NCI-H2081 (cell line): ENCODE results near the gene MTA1.

Experiments
- DNase-seq, 2 experiments: peaks; one replicate each; lab custom pipeline; 2025; lab: John Stamatoyannopoulos, UW

MTA1 gene

GRCh38 chr14:105476831-105477659, 57.4 kb downstream of the MTA1 start:
- DNase-seq, result peak in 1 of 2 experiments; percentile 25

DNA sequence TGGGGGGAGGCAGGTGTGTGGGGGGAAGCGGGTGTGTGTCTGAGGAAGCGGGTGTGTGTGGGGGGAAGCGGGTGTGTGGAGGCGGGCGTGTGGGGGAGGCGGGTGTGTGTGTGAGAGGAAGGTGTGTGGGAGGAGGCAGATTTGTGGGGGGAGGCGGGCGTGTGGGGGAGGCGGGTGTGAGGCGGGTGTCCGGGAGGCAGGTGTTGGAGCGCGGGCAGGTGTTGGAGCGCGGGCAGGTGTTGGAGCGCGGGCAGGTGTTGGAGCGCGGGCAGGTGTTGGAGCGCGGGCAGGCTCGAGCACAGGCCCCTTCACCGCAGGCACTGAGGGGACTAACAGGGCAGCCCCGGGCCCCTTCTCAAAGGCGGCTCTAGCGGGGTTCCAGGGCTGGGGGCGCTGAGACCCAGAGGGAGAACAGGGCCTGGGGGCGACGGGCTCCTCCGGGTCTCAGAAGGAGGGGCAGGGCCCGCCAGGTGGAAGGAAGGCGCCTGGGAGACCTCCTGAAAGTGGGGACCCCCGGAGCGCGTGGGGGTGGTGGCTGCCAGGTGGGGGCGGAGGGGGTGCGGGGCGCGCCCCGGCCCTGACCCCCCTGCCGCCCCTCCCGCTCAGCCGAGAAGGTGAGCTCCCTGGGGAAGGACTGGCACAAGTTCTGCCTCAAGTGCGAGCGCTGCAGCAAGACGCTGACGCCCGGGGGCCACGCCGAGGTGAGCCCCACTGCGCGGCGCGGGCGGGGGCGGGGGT, 58.2 kb downstream of the MTA1 start:
- peak; percentile 39 to 53 for DNase-seq

DNA sequence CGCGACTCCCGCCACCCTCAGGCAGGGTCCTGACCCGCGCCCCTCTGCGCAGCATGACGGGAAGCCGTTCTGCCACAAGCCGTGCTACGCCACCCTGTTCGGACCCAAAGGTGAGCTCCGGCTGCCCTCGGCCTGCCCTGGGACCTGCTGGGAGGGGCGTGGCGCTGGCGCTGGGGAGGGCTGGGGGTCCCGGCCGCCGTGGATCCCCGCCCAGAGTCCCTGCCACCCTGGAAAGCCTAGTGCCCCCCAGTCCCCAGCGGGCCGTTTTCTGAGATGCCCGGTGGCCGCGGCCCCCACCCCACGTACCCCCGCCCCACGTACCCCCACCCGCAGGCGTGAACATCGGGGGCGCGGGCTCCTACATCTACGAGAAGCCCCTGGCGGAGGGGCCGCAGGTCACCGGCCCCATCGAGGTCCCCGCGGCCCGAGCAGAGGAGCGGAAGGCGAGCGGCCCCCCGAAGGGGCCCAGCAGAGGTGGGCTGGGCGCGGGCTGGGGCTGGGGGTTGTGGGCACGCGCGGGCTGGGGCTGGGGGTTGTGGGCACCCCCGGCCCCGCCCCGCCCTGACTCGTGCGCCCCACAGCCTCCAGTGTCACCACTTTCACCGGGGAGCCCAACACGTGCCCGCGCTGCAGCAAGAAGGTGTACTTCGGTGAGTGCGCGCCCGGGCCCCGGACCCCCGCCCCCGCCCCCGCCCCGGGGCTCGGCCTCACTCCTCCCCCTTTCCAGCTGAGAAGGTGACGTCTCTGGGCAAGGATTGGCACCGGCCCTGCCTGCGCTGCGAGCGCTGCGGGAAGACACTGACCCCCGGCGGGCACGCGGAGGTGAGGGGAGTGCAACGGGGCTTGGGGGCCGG, 59.0 kb downstream of the MTA1 start:
- no peak for DNase-seq

DNA sequence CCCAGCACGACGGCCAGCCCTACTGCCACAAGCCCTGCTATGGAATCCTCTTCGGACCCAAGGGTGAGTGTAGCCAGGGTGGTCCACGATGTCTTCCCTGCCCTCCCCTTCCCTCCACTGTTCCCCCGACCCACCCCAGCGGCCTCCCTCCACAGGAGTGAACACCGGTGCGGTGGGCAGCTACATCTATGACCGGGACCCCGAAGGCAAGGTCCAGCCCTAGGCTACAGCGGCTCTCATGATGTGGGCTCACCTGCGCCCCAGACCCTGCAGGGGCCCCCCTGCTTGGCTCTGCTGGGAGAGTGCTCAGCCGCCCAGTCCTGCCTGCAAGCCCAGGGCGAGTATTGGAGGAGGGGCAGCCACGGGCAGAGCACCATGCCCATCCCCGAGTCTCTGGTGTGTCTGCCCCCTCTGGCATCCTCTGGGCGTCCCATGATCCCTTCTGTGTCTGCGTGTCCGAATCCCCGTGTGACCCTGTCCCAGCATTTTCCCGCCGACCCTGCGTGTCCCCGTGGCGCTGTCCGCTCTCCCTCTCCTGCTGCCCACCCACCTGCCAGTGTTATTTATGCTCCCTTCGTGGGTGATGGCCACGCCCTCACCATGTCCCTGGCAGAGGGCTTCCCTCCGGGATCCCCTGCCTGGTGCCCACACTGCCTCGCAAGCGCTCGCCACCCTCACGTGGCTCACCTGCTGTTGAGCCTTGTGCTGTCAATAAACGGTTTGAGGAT, 60.0 kb downstream of the MTA1 start:
- peak in 1 of 2 experiments; percentile 42 for DNase-seq

DNA sequence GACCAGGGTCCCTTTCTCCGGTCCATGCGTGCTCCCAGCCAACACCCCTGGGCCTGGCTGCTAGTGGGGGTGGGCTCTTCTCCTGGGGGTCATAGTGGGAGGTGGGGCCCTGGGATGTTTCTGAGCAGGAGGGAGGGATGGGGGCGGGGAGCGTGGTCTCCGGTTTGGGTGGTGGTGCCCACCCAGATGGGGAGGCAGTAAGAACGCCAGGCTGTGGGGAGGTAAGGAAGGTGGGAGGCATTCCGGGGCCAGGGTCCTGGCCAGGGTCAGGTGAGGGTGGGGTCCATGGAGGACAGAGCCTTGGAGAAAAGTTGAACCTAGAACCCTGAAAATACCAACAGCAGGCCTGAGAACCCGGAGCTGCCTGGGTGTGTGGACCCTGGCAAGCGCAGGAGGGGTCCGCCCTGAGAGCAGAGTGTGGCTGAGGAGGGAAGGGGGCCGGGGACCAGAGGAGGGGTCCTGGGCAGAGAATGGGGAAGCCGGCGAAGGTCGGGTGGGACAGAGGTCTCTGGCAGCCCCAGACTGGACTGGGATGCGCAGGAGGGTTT, 60.6 kb downstream of the MTA1 start:
- no peak for DNase-seq

DNA sequence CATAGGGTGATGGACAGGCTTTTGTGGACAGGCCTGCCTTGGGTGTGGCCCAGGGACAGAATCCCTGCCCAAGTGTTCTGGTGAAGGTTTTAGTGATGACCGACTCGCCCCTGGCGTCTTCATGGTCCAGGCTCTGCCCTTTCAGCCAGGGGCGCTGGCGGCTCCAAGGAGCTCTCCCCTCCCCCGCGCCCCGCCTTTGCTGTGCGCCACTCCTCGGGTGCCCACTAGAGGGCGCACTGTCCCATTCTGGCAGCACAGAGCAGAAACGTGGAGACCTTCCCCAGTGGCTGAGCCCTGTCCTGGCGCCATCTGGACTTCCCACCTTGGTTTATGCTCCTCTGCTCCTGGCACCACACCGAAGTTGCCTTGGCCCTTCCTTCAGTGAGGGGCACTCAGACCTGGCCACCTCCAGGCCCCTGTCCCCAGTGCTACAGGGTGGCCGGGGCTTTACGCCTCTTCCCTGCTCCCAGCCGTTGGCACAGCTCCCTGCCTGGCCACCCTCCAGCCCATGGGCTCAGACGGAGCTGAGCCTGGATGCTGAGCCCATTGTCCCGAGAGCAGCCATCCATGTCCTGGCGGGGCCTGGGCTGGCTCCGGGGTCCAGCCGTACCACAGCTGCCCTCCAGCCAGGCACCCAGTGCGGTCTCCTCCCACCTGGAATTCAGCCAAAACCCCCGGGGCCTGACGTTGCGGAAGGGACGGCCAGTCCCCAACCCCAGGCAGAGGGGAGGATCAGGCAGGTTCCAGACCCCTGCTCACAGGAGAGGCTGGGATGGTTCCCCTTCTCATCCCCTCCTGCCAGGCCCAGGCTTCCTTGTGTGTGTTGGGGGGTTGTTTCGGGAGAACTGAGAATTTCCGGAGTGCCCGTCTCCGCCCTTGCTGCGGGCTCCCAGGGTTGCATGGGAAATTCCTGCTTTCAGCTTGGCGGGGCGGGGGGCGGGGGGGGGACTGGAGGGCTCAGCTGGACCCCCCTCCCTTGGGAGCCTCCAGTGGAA, 61.5 kb downstream of the MTA1 start:
- DNase-seq, result peak; percentile 86 to 93

GRCh38 chr14:105481886-105482457, 62.3 kb downstream of the MTA1 start:
- DNase-seq, result peak; percentile 99

DNA sequence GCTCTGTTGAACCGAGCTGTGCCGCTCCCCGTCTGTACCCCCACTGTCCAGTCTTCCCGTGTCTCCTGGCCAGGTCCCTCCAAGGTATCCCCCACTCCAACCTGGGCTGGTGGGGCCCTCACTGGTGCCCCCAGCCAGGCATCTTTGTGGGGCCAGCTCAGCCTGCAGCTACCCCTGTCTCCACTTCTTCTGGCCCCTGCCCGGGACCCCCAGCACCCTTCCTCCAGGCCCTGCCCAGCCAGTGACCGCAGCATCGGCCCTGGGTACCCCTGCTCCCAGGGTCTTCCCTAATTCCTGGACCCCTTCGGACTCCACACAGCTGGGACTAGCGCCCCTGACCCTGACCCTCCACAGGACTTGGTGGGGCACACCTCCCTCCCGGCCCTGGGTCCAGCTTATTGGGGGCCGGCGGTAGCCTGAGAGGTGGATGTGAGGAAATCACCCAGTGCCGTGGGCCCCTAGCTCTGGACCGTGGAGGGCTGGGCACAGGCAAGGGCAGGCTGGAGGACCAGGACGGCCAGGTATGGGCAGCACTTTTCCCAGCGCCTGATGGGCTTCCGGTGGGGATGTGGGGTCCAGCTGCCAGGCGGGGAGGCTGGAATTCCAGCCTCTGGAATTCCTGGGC, 63.0 kb downstream of the MTA1 start:
- no peak for DNase-seq

GRCh38 chr14:105483300-105484068, 63.9 kb downstream of the MTA1 start:
- DNase-seq, result no peak

GRCh38 chr14:105484069-105484996, 64.7 kb downstream of the MTA1 start:
- no peak for DNase-seq

- DNase-seq, result no peak
Measured at GRCh38 chr14:105484997-105485393, 65.4 kb downstream of the MTA1 start.

- no peak for DNase-seq
Measured at GRCh38 chr14:105485739-105486162, 66.1 kb downstream of the MTA1 start.

- no peak for DNase-seq
Measured at GRCh38 chr14:105486163-105486973, 66.7 kb downstream of the MTA1 start, which contains the start of gene CRIP1. CRIP1 (plus strand) TSS chr14:105486886; CDS start chr14:105487260, 374 bp downstream.

- no peak for DNase-seq
Measured at GRCh38 chr14:105486974-105487448, 67.4 kb downstream of the MTA1 start.

DNA sequence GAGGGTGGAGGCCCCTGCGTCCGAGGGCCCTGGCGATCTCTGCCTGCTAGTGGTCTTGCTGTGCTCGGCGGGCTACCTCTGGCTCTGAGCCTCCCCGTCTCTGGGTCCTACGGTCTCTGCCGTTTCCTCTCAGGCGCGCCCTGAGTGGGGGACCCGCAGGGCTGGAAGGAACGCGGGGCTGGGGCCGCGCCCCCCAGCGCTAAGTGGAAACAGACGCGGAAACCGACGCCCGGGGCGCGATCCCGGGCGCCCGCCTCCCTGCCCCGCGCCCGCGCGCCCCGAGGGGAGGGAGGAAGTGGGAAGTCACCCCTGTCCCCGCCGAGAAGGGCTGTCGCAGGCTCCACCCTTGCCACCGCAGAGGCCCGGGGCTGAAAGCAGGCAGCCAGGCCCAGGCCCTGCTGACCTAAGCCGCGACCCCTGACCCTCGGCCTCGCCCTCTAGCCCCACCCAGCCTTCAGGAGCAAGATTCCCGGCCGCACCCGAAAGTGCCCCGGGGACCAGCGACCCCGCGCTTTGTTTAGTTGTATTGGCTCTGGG, 67.9 kb downstream of the MTA1 start:
- no peak for DNase-seq
